ENCODE data around the gene SYNE1.
"Not testable (repeated sequence)": the region's sequence is repeated elsewhere in the genome, so short reads cannot be mapped to it uniquely, and the experiment has no call there.

DNA sequence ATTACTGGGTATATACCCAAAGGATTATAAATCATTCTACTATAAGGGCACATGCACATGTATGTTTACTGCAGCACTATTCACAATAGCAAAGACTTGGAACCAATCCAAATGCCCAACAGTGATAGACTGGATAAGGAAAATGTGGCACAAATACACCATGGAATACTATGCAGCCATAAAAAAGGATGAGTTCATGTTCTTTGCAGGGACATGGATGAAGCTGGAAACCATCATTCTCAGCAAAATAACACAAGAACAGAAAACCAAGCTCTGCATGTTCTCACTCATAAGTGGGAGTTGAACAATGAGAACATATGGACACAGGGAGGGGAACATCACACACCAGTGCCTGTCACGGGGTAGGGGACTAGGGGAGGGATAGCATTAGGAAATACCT, 123.0 kb downstream of the SYNE1 start:
- not testable (repeated sequence) for TF ChIP-seq CHD1 (IDR thresholded peaks at IDR 0.05; ENCODE audit: low read depth, low read length); CBX5 (IDR thresholded peaks at IDR 0.05; ENCODE audit: low read depth, low read length); CTCF (IDR thresholded peaks at IDR 0.05; ENCODE audit: control extremely low read depth in 1 of 3, insufficient read depth in 1 of 3, low read depth in 1 of 3, low read length in 3 of 3); SP2 (IDR thresholded peaks at IDR 0.05; ENCODE audit: low read length); POLR2AphosphoS5 (IDR thresholded peaks at IDR 0.05; ENCODE audit: low read depth, low read length); CHD2 (IDR thresholded peaks at IDR 0.05; ENCODE audit: low read length); HDAC2 (IDR thresholded peaks at IDR 0.05; ENCODE audit: borderline replicate concordance in 1 of 2, low read depth in 2 of 2, low read length in 2 of 2); TCF12 (IDR thresholded peaks at IDR 0.05; ENCODE audit: low read depth, low read length); SIN3A (conservative IDR thresholded peaks at IDR 0.05 in 1 of 2, IDR thresholded peaks at IDR 0.05 in 1 of 2; ENCODE audit: low read depth in 1 of 2, low read length in 2 of 2)
- TF ChIP-seq, protein P1, sequence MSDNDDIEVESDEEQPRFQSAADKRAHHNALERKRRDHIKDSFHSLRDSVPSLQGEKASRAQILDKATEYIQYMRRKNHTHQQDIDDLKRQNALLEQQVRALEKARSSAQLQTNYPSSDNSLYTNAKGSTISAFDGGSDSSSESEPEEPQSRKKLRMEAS (IDR thresholded peaks at IDR 0.05), result not testable (repeated sequence)
- TF ChIP-seq, protein P2, sequence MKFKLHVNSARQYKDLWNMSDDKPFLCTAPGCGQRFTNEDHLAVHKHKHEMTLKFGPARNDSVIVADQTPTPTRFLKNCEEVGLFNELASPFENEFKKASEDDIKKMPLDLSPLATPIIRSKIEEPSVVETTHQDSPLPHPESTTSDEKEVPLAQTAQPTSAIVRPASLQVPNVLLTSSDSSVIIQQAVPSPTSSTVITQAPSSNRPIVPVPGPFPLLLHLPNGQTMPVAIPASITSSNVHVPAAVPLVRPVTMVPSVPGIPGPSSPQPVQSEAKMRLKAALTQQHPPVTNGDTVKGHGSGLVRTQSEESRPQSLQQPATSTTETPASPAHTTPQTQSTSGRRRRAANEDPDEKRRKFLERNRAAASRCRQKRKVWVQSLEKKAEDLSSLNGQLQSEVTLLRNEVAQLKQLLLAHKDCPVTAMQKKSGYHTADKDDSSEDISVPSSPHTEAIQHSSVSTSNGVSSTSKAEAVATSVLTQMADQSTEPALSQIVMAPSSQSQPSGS (IDR thresholded peaks at IDR 0.05; ENCODE audit: low read length), result not testable (repeated sequence)

Data from H1 (cell line).